DND-41 (cell line): ENCODE results near the gene DLGAP1.

Experiments used
- ATAC-seq: fragments of 200-7000 bp; cut with Tn5 transposase; 3 replicates; pipeline ENCODE4 v1.9.1; 2021; ENCODE audit warnings: low read depth; ENCODE audit not compliant: insufficient read depth
- DNase-seq: peaks from one replicate; pipeline ENCODE4 v3.0.0-alpha.2; 2020
- H2AFZ ChIP-seq: 2 replicates; pipeline ENCODE4 v1.6.0; 2012; ENCODE audit warnings: low read depth, low read length
- H3K27ac ChIP-seq: 2 replicates; pipeline ENCODE4 v1.5.1; 2012; ENCODE audit warnings: low read length, inconsistent platforms
- H3K27me3 ChIP-seq: fragments of 200-600 bp; sonication (generic); 2 replicates; pipeline ENCODE4 v1.6.0; 2012; ENCODE audit warnings: low read length, mild to moderate bottlenecking, inconsistent platforms; ENCODE audit not compliant: insufficient read depth, poor library complexity
- H3K36me3 ChIP-seq: 2 replicates; pipeline ENCODE4 v1.5.1; 2012; ENCODE audit warnings: low read length, inconsistent platforms; ENCODE audit not compliant: insufficient read depth
- H3K4me1 ChIP-seq: 2 replicates; pipeline ENCODE4 v1.5.1; 2012; ENCODE audit warnings: mild to moderate bottlenecking, low read length; ENCODE audit not compliant: insufficient read depth
- H3K4me2 ChIP-seq: 2 replicates; pipeline ENCODE4 v1.6.0; 2012; ENCODE audit warnings: mild to moderate bottlenecking, moderate library complexity, low read length, inconsistent platforms; ENCODE audit not compliant: insufficient read depth
- H3K4me3 ChIP-seq, 2 experiments: fragments of 200-600 bp in 1 of 2; shearing (Covaris generic) in 1 of 2; 2 replicates each; pipeline ENCODE4 v1.5.1; 2012 to 2016; ENCODE audit warnings: inconsistent platforms in 2 of 2, low read length in 2 of 2, mild to moderate bottlenecking in 2 of 2, low read depth in 1 of 2, moderate library complexity in 1 of 2
- H3K79me2 ChIP-seq: 2 replicates; pipeline ENCODE4 v1.6.0; 2012; ENCODE audit warnings: low read length, inconsistent platforms; ENCODE audit not compliant: insufficient read depth
- H3K9ac ChIP-seq: 2 replicates; pipeline ENCODE4 v1.6.0; 2012; ENCODE audit warnings: low read depth, mild to moderate bottlenecking, inconsistent platforms, low read length, moderate library complexity
- H3K9me3 ChIP-seq: 2 replicates; pipeline ENCODE4 v1.5.1; 2012; ENCODE audit warnings: low read length, moderate library complexity, mild to moderate bottlenecking, inconsistent platforms; ENCODE audit not compliant: insufficient read depth, severe bottlenecking
- H4K20me1 ChIP-seq: 2 replicates; pipeline ENCODE4 v1.6.0; 2012; ENCODE audit warnings: low read length; ENCODE audit not compliant: insufficient read depth
- EZH2 ChIP-seq: IDR thresholded peaks from 3 replicates; pipeline ENCODE4 v1.6.1; 2012; ENCODE audit warnings: borderline replicate concordance, low read depth, mild to moderate bottlenecking, moderate library complexity, low read length, inconsistent platforms; ENCODE audit not compliant: severe bottlenecking
- TF ChIP-seq, protein P1 (sequence below): IDR thresholded peaks from 2 replicates; pipeline ENCODE4 v1.5.1; 2012; ENCODE audit warnings: borderline replicate concordance, low read length, moderate library complexity, mild to moderate bottlenecking; ENCODE audit not compliant: poor library complexity, severe bottlenecking; ENCODE audit errors: extremely low read depth

DLGAP1 gene

DNA sequence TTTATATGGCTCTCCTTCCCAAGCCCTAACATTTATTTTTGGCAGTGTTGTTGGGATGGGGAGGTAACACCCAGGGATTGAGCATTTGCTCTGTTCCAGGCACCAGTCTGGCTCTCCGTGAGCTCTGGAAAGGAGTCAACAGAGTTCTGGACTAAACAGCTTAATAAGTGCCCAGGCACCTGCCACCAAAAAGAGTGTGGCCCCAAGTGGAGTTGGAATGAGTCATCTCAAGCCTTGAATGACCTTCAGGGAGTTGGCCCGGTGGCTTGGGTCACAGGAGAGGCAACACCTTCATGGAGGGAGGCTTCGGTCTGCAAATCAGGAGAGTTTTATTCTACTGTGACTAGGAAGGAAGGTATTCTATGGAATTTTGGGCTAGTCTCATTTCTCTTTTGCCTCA lies 203.2 kb downstream of the DLGAP1 start:
- Histone ChIP-seq H3K4me3 (no peak overlapping the region), H4K20me1 (no peaks in the 10 kb centered on the region), H2AFZ (no peak overlapping the region), H3K4me1 (no peaks in the 10 kb centered on the region), H3K27ac (no peak overlapping the region), H3K79me2 (no peaks in the 10 kb centered on the region), H3K36me3 (no peaks in the 10 kb centered on the region), H3K4me2 (no peak overlapping the region), H3K27me3 (no peaks in the 10 kb centered on the region), H3K9me3 (no peaks in the 10 kb centered on the region), H3K9ac (no peak overlapping the region)
- DNase-seq (no peak), ATAC-seq (no peak)
- TF ChIP-seq, protein P1, sequence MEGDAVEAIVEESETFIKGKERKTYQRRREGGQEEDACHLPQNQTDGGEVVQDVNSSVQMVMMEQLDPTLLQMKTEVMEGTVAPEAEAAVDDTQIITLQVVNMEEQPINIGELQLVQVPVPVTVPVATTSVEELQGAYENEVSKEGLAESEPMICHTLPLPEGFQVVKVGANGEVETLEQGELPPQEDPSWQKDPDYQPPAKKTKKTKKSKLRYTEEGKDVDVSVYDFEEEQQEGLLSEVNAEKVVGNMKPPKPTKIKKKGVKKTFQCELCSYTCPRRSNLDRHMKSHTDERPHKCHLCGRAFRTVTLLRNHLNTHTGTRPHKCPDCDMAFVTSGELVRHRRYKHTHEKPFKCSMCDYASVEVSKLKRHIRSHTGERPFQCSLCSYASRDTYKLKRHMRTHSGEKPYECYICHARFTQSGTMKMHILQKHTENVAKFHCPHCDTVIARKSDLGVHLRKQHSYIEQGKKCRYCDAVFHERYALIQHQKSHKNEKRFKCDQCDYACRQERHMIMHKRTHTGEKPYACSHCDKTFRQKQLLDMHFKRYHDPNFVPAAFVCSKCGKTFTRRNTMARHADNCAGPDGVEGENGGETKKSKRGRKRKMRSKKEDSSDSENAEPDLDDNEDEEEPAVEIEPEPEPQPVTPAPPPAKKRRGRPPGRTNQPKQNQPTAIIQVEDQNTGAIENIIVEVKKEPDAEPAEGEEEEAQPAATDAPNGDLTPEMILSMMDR = no peak
- no peak for TF ChIP-seq EZH2

DNA sequence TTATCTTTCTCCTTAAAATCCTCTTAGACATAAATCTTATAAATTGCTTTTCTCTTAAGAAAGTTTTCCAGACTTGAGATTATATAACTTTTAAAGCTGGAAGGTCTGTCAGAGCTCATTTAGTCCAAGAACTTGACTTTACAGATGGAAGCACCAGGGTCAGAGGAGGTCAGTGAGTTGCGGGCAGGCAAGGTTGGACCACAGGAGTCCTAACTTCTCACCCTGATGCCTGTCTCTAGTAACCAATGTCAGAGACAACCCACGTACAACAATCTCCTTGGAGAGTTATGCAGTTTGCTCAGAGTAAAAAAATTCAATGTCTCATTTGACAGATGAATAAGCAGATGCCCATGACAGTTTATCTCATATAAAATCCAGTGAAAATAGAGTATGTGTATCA lies 203.9 kb downstream of the DLGAP1 start:
- no peak for DNase-seq

DNA sequence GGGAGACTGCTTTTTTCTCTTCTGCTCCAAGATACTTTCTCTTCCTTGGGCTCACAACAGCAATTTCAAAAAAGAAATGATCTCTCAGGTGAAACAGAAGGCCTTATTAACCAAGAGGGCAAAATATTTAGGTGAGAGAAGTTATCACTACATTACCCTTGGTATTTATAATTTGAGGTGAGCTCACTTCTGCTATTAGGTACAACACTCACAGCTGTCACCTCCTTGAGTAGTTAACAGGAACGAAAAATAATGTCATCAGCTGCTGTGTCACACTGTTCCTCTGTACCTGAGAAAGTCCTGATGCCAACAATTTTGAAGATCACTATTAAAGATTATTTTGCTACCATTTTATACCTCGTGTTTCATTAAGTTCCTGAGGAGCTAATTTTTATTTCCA lies 205.0 kb downstream of the DLGAP1 start:
- H3K4me2 ChIP-seq = no peak overlapping the region
- H3K4me1 ChIP-seq = no peaks in the 10 kb centered on the region
- H4K20me1 ChIP-seq = no peaks in the 10 kb centered on the region
- H3K9ac ChIP-seq = no peak overlapping the region
- no peak for ATAC-seq
- H3K4me3 ChIP-seq = no peak overlapping the region
- no peaks in the 10 kb centered on the region for H3K79me2 ChIP-seq
- H3K27ac ChIP-seq = no peak overlapping the region
- no peaks in the 10 kb centered on the region for H3K9me3 ChIP-seq
- TF ChIP-seq EZH2 = no peak
- TF ChIP-seq, protein P1 = no peak
- no peak for DNase-seq
- no peak overlapping the region for H2AFZ ChIP-seq
- no peaks in the 10 kb centered on the region for H3K27me3 ChIP-seq
- no peaks in the 10 kb centered on the region for H3K36me3 ChIP-seq

More for the DNA sequence above, 203.9 kb downstream of the DLGAP1 start:
- H3K4me3 ChIP-seq = no peak overlapping the region
- TF ChIP-seq, protein P1 = no peak
- no peak for TF ChIP-seq EZH2
- H3K9me3 ChIP-seq = no peaks in the 10 kb centered on the region
- H3K4me2 ChIP-seq = no peak overlapping the region
- no peaks in the 10 kb centered on the region for H4K20me1 ChIP-seq
- H3K27ac ChIP-seq = no peak overlapping the region
- H3K27me3 ChIP-seq = no peaks in the 10 kb centered on the region
- H3K79me2 ChIP-seq = no peaks in the 10 kb centered on the region
- H3K4me1 ChIP-seq = no peaks in the 10 kb centered on the region
- no peak overlapping the region for H2AFZ ChIP-seq
- H3K36me3 ChIP-seq = no peaks in the 10 kb centered on the region
- ATAC-seq = no peak
- H3K9ac ChIP-seq = no peak overlapping the region

DNA sequence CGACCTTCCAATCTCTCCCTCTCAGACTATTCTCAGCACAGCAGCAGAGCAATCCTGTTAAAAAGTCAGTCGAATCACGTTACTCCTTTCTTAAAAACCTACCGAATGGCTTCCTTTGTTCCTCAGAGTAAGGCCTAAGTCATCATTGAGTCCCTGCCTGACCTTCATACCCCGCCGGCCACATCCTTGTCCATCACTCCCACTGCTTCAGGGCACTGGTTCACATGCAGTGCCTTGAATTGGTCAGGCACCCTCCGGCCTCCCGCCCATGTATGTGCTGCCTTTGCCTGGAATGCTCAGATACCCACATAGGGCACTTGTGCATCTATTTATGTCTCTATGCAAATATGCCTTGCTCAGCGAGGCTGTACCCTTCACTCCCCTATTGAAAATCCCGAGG lies 206.4 kb downstream of the DLGAP1 start:
- H3K9me3 ChIP-seq = no peaks in the 10 kb centered on the region
- no peak for ATAC-seq
- H3K27ac ChIP-seq = no peak overlapping the region
- H3K4me1 ChIP-seq = no peaks in the 10 kb centered on the region
- H3K79me2 ChIP-seq = no peaks in the 10 kb centered on the region
- no peak overlapping the region for H3K4me3 ChIP-seq
- no peak for TF ChIP-seq EZH2
- TF ChIP-seq, protein P1 = no peak
- no peaks in the 10 kb centered on the region for H4K20me1 ChIP-seq
- no peak overlapping the region for H3K9ac ChIP-seq
- H2AFZ ChIP-seq = no peak overlapping the region
- no peak overlapping the region for H3K4me2 ChIP-seq
- H3K27me3 ChIP-seq = no peaks in the 10 kb centered on the region
- H3K36me3 ChIP-seq = no peaks in the 10 kb centered on the region
- no peak for DNase-seq
